T-helper 1 cell treated with Interleukin-12 subunit alpha and Interleukin-12 subunit beta and Interleukin-4 antibody, amounts not matched to agents 30 μg/mL and 1 μg/mL, for 36 hours (primary cell): ENCODE results near the gene ORAI1.

Experiments
- H3K27ac Mint-ChIP-seq: one replicate; pipeline ENCODE4 v1.8.0; 2021; ENCODE audit warnings: mild to moderate bottlenecking, mixed read lengths
- H3K27me3 Mint-ChIP-seq: one replicate; pipeline ENCODE4 v1.8.0; 2021; ENCODE audit warnings: low read depth, mixed read lengths
- H3K36me3 Mint-ChIP-seq: one replicate; pipeline ENCODE4 v1.8.0; 2021; ENCODE audit warnings: low read depth, mixed read lengths
- H3K4me1 Mint-ChIP-seq: one replicate; pipeline ENCODE4 v1.8.0; 2021; ENCODE audit warnings: low read depth, mixed read lengths
- H3K4me3 Mint-ChIP-seq: one replicate; pipeline ENCODE4 v1.8.0; 2021; ENCODE audit warnings: mild to moderate bottlenecking, moderate library complexity, mixed read lengths
- H3K9me3 Mint-ChIP-seq: one replicate; pipeline ENCODE4 v1.8.0; 2021; ENCODE audit warnings: mixed read lengths

ORAI1 gene

DNA sequence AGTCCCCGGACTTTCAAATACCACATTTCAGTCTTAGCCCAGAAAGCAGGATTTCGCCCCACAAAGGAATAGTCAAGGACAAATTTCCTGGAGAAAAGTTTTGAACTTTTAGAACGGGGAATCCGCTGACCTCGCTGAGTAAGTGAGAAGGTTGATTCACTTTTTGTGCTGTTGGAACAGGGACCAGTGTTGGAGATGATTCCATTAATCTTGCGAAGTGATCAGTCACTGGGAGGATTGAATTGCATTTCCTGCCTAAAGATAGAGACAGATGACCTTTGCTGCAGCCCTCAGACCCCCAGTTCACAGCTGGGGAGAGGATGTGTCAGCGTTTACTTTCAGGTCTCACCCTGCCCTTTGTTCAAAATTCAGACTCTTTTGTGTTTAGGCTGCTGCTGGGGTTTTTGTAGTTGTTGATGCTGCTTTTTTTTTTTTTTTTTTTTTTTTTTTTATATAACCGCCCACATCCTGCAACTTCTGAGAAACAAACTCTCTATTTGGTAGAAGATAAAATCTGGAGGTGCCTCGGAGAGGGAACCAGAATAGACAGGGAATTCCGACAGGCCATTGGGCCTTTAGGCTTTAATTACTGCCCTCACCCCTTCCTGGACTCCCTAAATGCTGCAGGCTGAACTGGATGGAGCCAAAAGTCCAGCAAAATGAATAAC, 35.7 kb upstream of the ORAI1 start:
- Mint-ChIP-seq H3K4me1 (peaks cover 27% of the 10 kb centered on the region), H3K4me3 (peak overlapping the region; percentile 80), H3K27ac (peak overlapping the region; percentile 99), H3K27me3 (no peaks in the 10 kb centered on the region), H3K9me3 (no peaks in the 10 kb centered on the region), H3K36me3 (peaks cover 15% of the 10 kb centered on the region)

DNA sequence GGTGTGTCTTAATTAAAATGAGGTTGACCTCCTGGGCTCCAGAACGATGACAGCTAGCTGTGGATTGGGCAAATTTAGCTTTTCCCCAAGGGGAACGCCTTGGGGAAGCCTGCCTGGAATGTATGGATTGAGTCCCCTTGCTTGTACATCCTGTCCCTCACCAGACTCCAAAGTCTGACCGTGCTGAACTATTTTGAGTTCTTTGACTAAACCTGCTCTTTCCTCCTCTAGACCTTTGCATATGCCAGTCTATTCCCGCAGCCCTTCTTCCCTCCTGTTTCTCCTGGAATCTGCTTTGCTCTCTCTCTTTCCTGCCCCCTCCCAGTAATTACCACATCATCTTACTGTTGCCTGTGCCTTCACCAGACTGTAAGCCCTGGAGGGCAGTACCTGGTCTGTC, 34.0 kb upstream of the ORAI1 start:
- peak overlapping the region; percentile 25 for H3K4me3 Mint-ChIP-seq
- peaks cover 26% of the 10 kb centered on the region for H3K4me1 Mint-ChIP-seq
- peak overlapping the region; percentile 56 for H3K27ac Mint-ChIP-seq
- no peaks in the 10 kb centered on the region for H3K27me3 Mint-ChIP-seq
- no peaks in the 10 kb centered on the region for H3K9me3 Mint-ChIP-seq
- peaks cover 21% of the 10 kb centered on the region for H3K36me3 Mint-ChIP-seq

DNA sequence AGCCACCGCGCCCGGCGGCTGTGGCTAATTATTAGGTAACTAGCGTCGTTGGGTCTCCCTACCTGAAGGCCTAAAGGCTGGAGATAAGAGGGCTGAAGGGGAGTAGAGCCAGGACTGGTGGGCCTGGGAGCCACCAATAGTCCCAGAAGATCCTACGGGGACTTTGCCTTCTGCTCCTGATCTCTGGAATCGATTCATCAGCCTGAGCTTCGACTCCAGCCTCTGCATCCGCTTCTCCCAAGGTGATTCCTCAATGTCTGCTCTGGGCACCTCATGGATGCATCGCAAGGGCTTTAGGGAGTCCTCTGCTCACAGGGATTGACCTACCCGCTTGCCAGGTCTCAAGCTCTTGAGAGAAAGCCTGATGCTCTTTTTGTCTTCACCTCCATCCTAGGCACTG, 30.8 kb upstream of the ORAI1 start:
- Mint-ChIP-seq H3K27ac (no peak overlapping the region), H3K36me3 (peaks cover 24% of the 10 kb centered on the region), H3K4me3 (no peak overlapping the region), H3K9me3 (no peaks in the 10 kb centered on the region), H3K27me3 (no peaks in the 10 kb centered on the region), H3K4me1 (peaks cover 15% of the 10 kb centered on the region)

DNA sequence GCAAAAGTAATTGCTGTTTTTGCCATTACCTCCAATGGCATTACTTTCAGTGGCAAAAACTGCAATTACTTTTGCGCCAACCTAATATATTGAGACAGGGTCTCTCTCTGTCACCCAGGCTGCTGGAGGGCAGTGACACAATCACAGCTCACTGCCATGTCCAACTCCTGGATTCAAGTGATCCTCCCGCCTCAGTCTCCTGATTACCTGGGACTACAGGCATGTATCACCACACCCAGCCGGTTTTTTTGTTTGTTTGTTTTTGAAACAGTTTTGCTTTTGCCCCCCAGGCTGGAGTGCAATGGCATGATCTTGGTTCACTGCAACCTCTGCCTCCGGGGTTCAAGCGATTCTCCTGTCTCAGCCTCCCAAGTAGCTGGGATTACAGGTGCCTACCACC, 29.8 kb upstream of the ORAI1 start:
- H3K4me3 Mint-ChIP-seq, result no peak overlapping the region
- H3K36me3 Mint-ChIP-seq, result peaks cover 19% of the 10 kb centered on the region
- no peak overlapping the region for H3K27ac Mint-ChIP-seq
- H3K4me1 Mint-ChIP-seq, result peaks cover 6% of the 10 kb centered on the region
- no peaks in the 10 kb centered on the region for H3K9me3 Mint-ChIP-seq
- H3K27me3 Mint-ChIP-seq, result no peaks in the 10 kb centered on the region

DNA sequence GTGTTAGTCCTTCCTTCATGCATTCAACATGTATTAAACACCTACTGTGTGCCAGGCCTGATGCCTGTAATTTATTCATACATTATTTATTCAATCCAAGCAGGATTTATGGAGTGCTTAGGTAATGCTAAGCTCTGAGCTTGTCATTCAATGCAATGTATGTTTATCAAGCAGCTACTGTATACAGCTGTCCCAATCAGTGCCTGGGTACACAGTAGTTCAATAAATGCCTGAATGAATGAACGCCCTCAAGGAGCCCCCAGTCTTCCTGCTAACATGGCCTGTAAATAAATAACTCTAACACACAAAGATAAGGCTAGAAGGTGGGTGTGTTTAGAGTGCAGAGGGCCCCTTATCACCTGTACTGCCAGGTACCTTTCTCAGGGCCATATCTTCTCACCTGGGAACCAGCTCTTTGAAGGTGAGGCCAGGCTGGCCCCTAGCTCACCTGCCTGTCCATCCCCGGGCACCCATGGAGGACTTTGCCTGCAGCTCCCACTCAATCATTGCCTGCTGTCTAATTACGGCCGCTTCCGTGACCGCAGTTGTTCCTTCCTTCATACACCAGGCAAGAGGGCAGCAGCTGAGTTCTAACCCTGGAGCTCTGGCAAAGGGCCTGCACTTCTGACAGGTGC, 25.5 kb upstream of the ORAI1 start:
- Mint-ChIP-seq H3K4me1 (no peaks in the 10 kb centered on the region), H3K4me3 (no peak overlapping the region), H3K27me3 (no peaks in the 10 kb centered on the region), H3K9me3 (no peaks in the 10 kb centered on the region), H3K36me3 (peaks cover 7% of the 10 kb centered on the region), H3K27ac (no peak overlapping the region)

DNA sequence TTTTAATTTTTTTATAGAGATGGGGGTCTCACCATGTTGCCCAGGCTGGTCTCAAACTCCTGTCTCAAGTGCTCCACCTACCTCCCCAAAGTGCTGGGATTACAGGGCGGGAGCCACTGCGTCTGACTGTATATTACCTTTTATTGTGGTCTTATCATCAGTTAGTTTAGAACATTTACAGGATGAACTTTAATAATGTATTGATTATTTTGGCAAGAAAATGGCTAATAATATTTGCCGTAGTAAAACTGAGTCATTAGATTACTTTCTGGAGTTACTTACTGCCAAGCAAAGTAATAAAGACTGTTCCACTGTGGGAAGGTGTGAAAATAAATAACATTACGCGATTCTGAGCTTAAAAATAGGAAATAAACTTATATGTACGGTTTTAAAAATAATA, 23.6 kb upstream of the ORAI1 start:
- Mint-ChIP-seq H3K36me3 (peaks cover 2% of the 10 kb centered on the region), H3K27me3 (no peaks in the 10 kb centered on the region)

DNA sequence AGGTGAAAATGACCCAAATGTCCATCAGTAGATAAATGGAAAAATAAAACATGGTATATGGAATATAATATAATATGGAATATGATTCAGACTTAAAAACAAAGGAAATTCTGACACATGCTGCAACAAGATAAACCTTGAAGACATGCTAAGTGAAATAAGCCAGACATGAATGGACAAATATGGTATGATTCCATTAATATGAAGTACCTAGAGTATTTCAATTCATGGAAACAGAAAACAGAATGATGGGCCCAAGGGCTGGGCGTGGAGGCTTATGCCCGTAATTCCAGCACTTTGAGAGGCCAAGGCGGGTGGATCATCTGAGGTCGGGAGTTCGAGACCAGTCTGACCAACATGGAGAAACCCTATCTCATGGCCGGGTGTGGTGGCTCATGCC, 22.7 kb upstream of the ORAI1 start:
- Mint-ChIP-seq H3K9me3 (no peaks in the 10 kb centered on the region), H3K36me3 (peaks cover 2% of the 10 kb centered on the region)

More for the DNA sequence above, 23.6 kb upstream of the ORAI1 start:
- Mint-ChIP-seq H3K4me3 (no peak overlapping the region), H3K27ac (no peak overlapping the region), H3K9me3 (no peaks in the 10 kb centered on the region), H3K4me1 (no peaks in the 10 kb centered on the region)

DNA sequence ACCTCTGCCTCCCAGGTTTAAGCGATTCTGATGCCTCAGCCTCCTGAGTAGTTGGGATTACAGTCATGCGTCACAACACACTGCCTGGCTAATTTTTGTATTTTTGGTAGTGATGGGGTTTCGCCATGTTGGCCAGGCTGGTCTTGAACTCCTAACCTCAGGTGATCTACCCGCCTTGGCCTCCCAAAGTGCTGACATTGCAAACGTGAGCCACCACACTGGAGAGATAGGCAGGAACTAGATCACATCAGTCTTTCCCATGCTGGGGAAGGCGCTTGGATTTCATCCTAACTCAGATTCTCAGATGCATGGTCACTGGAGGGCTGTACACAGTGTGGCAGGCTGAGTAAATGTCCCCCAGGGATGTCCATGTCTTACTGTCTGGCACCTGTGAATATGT, 18.0 kb upstream of the ORAI1 start:
- Mint-ChIP-seq H3K27me3 (no peaks in the 10 kb centered on the region), H3K4me1 (peaks cover 2% of the 10 kb centered on the region), H3K36me3 (no peaks in the 10 kb centered on the region), H3K27ac (no peak overlapping the region), H3K9me3 (no peaks in the 10 kb centered on the region), H3K4me3 (no peak overlapping the region)

More for the DNA sequence above, 22.7 kb upstream of the ORAI1 start:
- no peak overlapping the region for H3K27ac Mint-ChIP-seq
- H3K4me1 Mint-ChIP-seq, result no peaks in the 10 kb centered on the region
- H3K27me3 Mint-ChIP-seq, result no peaks in the 10 kb centered on the region
- no peak overlapping the region for H3K4me3 Mint-ChIP-seq

DNA sequence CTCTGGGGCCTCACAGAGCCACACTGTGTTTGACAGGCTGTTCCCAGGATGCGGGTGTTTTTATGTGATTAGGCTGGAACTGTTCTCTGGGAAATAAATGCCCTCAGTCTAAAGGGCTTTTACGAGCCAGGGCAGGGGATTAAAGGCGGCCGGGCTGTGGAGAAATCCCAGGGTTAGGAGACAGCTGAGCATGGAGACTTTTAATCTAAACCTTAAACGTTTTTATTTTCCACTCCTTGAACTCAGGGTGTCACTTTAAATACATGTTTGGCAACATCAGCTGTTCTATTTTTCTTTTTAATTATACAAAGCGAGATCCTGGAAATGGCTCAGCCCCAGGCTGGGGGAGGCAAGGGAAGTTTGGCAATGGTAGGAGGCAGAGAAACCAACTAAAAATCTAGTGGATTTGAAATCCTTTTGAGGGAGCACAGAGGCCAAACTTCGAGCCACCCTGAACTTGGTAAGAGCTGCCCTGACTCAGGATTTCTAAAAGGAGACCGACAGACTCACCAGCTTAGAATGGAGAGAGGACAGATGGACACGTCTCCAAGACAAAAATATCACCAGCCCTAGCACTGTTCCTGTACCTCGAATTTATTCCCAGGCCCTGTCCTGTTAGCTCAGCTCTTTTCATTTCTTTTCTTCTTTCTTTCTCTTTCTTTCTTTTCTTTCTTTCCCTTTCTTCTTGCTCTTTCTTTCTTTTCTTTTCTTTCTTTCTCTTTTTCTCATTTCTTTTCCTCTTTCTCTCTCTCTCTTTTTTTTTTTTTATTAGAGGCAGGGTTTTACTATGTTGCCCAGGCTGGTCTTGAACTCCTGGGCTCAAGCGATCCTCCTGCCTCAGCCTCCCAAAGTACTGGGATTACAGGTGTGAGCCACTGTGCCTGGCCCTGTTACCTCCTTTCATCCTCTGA, 15.8 kb upstream of the ORAI1 start:
- H3K4me3 Mint-ChIP-seq, result no peak overlapping the region
- H3K4me1 Mint-ChIP-seq, result peaks cover 2% of the 10 kb centered on the region
- H3K9me3 Mint-ChIP-seq, result no peaks in the 10 kb centered on the region
- no peaks in the 10 kb centered on the region for H3K27me3 Mint-ChIP-seq
- H3K36me3 Mint-ChIP-seq, result no peaks in the 10 kb centered on the region
- H3K27ac Mint-ChIP-seq, result no peak overlapping the region

DNA sequence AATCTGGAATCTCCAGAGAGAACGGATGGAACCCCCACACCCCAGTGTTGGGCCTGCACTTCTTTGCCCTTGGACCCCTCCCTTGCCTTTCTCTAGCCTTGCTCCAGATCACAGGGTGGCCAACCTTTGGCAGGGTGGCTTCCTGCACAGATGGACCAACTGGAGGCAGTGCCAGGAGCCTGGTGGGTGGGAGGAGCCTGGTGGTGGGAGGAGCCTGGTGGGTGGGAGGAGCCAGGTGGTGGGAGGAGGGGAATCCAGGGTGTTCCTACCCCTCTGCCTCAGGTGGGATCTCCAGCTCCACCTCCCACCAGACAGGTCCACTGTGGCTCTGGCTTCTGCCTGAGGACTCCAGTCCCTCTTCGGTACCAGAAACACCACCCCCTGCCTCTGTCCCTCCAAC, 15.0 kb upstream of the ORAI1 start:
- H3K9me3 Mint-ChIP-seq, result no peaks in the 10 kb centered on the region
- H3K27me3 Mint-ChIP-seq, result no peaks in the 10 kb centered on the region
- no peak overlapping the region for H3K4me3 Mint-ChIP-seq
- no peaks in the 10 kb centered on the region for H3K36me3 Mint-ChIP-seq
- H3K4me1 Mint-ChIP-seq, result peaks cover 2% of the 10 kb centered on the region
- no peak overlapping the region for H3K27ac Mint-ChIP-seq

DNA sequence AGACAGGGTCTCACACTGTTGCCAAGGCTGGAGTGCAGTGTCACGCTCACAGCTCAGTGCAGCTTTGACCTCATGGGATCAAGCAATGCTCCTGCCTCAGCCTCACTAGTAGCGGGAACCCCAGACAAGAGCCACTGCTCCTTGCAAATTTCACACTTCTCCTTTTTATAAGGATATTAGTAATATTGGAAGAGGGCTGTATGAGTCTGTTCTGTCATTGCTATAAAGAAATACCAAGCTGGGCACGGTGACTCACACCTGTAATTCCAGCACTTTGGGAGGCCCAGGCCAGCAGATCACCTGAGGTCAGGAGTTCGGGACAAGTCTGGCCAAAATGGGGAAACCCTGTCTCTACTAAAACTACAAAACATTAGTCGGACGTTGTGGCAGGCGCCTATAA, 12.9 kb upstream of the ORAI1 start:
- peaks cover 2% of the 10 kb centered on the region for H3K4me1 Mint-ChIP-seq
- no peak overlapping the region for H3K27ac Mint-ChIP-seq
- no peaks in the 10 kb centered on the region for H3K36me3 Mint-ChIP-seq
- H3K4me3 Mint-ChIP-seq, result no peak overlapping the region
- no peaks in the 10 kb centered on the region for H3K27me3 Mint-ChIP-seq
- H3K9me3 Mint-ChIP-seq, result no peaks in the 10 kb centered on the region

DNA sequence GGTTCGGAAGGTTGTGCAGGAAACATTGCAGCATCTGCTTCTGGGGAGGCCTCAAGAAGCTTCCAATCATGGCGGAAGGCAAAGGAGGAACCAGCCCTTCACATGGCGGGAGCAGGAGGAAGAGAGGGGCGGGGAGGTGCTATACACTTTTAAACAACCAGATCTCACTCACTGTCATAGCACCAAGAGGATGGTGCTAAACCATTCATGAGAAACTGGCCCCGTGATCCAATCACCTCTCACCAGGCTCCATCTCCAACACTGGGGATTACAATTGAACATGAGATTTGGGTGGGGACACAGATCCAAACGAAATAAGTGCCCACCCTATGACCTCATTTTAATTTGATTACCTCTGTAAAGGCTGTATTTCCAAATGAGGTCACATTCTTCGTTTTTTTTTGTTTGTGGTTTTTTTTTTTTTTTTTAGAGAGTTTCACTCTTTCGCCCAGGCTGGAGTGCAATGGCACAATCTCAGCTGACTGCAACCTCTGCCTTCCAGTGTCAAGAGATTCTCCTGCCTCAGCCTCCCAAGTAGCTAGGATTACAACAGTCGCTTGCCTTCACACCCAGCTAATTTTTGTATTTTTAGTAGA, 11.4 kb upstream of the ORAI1 start:
- Mint-ChIP-seq H3K4me1 (peaks cover 4% of the 10 kb centered on the region), H3K27ac (no peak overlapping the region), H3K36me3 (no peaks in the 10 kb centered on the region), H3K4me3 (no peak overlapping the region), H3K9me3 (no peaks in the 10 kb centered on the region), H3K27me3 (no peaks in the 10 kb centered on the region)

DNA sequence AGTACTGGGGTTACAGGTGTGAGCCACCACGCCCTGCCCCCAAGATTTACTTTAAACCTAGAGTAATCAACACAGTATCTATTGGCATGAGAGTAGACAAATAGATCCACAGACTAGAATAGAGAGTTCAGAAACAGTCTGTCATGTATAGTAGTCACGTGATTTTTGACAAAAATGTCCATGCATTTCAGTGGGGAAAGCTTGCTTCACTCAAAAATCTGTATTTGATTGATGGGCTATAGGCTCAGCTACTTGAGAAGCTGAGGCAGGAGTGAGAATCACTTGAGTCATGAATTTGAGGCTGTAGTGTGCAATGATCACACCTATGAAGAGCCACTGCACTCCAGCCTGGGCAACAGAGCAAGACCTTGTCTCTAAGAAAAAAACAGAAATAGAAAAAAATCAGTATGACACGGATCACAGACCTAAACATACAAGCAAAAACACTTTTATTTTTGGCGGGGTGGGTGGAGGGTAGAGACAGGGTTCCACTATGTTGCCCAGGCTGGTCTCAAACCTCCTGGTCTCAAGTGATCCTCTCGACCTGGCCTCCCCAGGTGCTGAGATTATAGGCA, 7.6 kb upstream of the ORAI1 start:
- no peaks in the 10 kb centered on the region for H3K27me3 Mint-ChIP-seq
- no peaks in the 10 kb centered on the region for H3K9me3 Mint-ChIP-seq
- H3K27ac Mint-ChIP-seq, result no peak overlapping the region
- H3K4me3 Mint-ChIP-seq, result no peak overlapping the region
- peaks cover 2% of the 10 kb centered on the region for H3K4me1 Mint-ChIP-seq
- H3K36me3 Mint-ChIP-seq, result no peaks in the 10 kb centered on the region

DNA sequence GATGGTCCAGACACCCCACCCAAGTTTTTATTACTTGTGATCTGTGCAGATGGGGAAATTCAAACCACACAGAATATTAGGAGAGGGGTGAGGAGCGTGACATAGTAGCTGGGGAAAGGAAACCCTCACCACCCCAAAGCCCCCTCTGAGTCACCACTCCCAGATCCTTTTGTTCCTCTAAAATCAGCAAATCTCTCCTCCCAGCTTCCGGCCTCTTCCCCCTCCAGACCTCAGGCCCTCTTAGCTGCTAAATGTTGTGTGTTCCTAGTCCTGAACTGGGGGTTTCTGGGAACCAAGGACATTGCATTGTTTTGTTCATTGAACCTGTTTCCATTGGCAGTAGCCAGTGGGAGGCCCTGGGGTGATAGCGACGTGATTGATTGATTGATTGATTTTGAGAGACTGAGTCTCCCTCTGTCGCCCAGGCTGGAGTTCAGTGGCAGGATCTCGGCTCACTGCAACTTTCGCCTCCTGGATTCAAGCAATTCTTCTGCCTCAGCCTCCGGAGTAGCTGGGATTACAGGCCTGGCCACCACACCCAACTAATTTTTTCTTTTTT, 5.9 kb upstream of the ORAI1 start:
- Mint-ChIP-seq H3K27ac (no peak overlapping the region), H3K27me3 (no peaks in the 10 kb centered on the region)

More for the DNA sequence above, 5.9 kb upstream of the ORAI1 start:
- H3K9me3 Mint-ChIP-seq, result no peaks in the 10 kb centered on the region
- H3K4me1 Mint-ChIP-seq, result peaks cover 8% of the 10 kb centered on the region
- H3K36me3 Mint-ChIP-seq, result no peaks in the 10 kb centered on the region
- H3K4me3 Mint-ChIP-seq, result no peak overlapping the region
